WTC11 (cell line): ENCODE measurements around the gene ABCF2.

Experiments used
- CTCF ChIP-seq: fragments of 200-600 bp; IDR thresholded peaks from 2 replicates; pipeline ENCODE4 v1.8.0; 2022; ENCODE audit warnings: antibody characterized with exemption
- ETV6 ChIP-seq: sonication (generic); formaldehyde crosslinking; IDR thresholded peaks from 2 replicates; pipeline ENCODE4 v1.8.1; 2022; ENCODE audit warnings: mild to moderate bottlenecking, missing genetic modification reagents
- FOXK1 ChIP-seq: sonication (generic); formaldehyde crosslinking; IDR thresholded peaks from 2 replicates; pipeline ENCODE4 v1.8.0; 2022; ENCODE audit warnings: mild to moderate bottlenecking, moderate library complexity, missing genetic modification reagents
- NR2C2 ChIP-seq: sonication (generic); formaldehyde crosslinking; IDR thresholded peaks from 2 replicates; pipeline ENCODE4 v1.8.0; 2022; ENCODE audit warnings: mild to moderate bottlenecking, missing genetic modification reagents
- TEAD4 ChIP-seq: sonication (generic); formaldehyde crosslinking; IDR thresholded peaks from 2 replicates; pipeline ENCODE4 v1.8.0; 2022; ENCODE audit warnings: mild to moderate bottlenecking, missing genetic modification reagents
- ZBTB21 ChIP-seq: sonication (generic); formaldehyde crosslinking; IDR thresholded peaks from 2 replicates; pipeline ENCODE4 v1.8.1; 2023; ENCODE audit warnings: mild to moderate bottlenecking, missing genetic modification reagents, borderline replicate concordance
- ZNF232 ChIP-seq: sonication (generic); formaldehyde crosslinking; IDR thresholded peaks from 2 replicates; pipeline ENCODE4 v1.8.0; 2022; ENCODE audit warnings: mild to moderate bottlenecking, missing genetic modification reagents
- TF ChIP-seq, protein P1 (sequence below): sonication (generic); formaldehyde crosslinking; conservative IDR thresholded peaks from 2 replicates; pipeline ENCODE4 v1.8.1; 2022; ENCODE audit warnings: mild to moderate bottlenecking, missing genetic modification reagents

DNA sequence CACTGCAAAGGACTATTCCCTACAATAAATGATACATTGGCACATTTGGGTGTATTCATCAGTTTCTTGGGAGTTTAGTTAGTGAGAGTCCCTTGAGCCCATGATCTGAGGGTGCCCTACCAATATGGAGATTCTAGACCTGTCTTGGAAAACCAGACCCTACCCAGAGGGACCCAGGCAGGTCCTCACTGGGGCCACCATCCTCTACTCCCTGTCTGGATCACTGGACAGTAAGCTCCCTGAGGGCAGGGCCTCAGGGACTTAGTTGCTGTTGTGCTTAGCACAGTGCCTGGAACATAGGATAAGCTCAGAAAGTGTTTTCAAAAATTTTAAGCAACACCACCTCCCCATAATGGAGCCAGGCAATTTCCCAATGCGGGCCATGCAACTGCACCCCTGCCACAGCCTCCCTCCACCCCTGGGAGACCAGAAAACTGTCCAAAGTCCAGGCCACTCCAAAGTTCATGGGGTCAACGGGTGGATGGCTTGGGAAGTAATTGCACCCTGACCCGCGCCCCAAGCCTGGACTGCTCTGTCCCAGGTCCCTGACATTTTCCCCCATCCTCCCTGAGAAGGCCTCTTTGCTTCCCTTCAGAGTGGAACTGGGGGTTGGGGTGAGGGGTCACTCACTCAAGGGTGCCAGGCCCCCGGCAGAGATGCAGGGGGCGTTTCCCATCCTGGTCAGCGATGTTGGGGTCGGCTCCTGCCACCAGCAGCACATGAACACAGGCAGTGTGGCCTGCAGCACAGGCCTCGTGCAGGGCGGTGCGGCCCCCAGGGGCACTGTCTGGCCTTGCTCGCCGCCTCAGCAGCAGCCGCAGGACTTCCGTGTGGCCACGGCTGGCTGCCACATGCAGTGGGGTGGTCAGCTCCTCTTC, 41.0 kb downstream of the ABCF2 start:
- TF ChIP-seq CTCF (no peak), FOXK1 (no peak), ETV6 (CRISPR knock-in tag) (no peak), ZNF232 (CRISPR knock-in tag) (no peak), TEAD4 (CRISPR knock-in tag) (no peak), ZBTB21 (CRISPR knock-in tag) (no peak), NR2C2 (CRISPR knock-in tag) (no peak)
- TF ChIP-seq, protein P1, sequence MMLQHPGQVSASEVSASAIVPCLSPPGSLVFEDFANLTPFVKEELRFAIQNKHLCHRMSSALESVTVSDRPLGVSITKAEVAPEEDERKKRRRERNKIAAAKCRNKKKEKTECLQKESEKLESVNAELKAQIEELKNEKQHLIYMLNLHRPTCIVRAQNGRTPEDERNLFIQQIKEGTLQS, result no peak
